A549 (cell line): ENCODE measurements around the gene EXOG. TPM values are rescaled to one million over a fixed set of nuclear protein-coding genes. Genes with fewer than 3 reads are reported as not detected.

Experiments used
- ATAC-seq, 2 experiments: fragments of 200-7000 bp in 1 of 2; fragments of >200 bp in 1 of 2; cut with Nextera tagmentation in 1 of 2; cut with Tn5 transposase in 1 of 2; 3 replicates each; pipeline versions ENCODE4 v1.8.0 to v1.9.1; 2018 to 2020; ENCODE audit warnings: mild to moderate bottlenecking in 1 of 2, moderate library complexity in 1 of 2
- CTCF ChIA-PET: fragments of 300-600 bp; sonication (Branson Sonifier 250); formaldehyde crosslinking; extraction: SDS; loops from one replicate; lab custom pipeline; 2021; ENCODE audit warnings: antibody characterized with exemption, inconsistent platforms; lab: Yijun Ruan, JAX
- POLR2A ChIA-PET: fragments of 350-600 bp; formaldehyde crosslinking; extraction: SDS; loops from one replicate; lab custom pipeline; 2021; ENCODE audit warnings: antibody characterized with exemption, inconsistent platforms; lab: Yijun Ruan, JAX
- DNase-seq, 2 experiments: peaks; one replicate each; pipeline versions ENCODE4 v3.0.0 to v3.0.0-alpha.2; 2011 to 2016; ENCODE audit warnings: low read depth in 1 of 2, low spot score in 1 of 2
- FAIRE-seq: peaks from 2 replicates; lab custom pipeline; 2011; peaks lifted over from hg19 to GRCh38; lab: Jason Lieb, UNC
- H3K27ac ChIP-seq, 2 experiments: fragments of >200 bp; sonication (Bioruptor Twin); formaldehyde crosslinking; 3 replicates each; pipeline ENCODE4 v1.5.1; 2016 to 2017
- H3K4me1 ChIP-seq: fragments of >200 bp; sonication (Bioruptor Twin); formaldehyde crosslinking; 3 replicates; pipeline ENCODE4 v1.6.1; 2016
- H3K4me2 ChIP-seq: fragments of >200 bp; sonication (Bioruptor Twin); formaldehyde crosslinking; 3 replicates; pipeline ENCODE4 v1.6.1; 2016
- H3K4me3 ChIP-seq: fragments of >200 bp; sonication (Bioruptor Twin); formaldehyde crosslinking; 3 replicates; pipeline ENCODE4 v1.5.1; 2016
- H3K9me3 ChIP-seq: fragments of >200 bp; sonication (Bioruptor Twin); formaldehyde crosslinking; 3 replicates; pipeline ENCODE4 v1.6.1; 2016
- BCL3 ChIP-seq: fragments of >200 bp; sonication (Bioruptor Twin); formaldehyde crosslinking; IDR thresholded peaks from 3 replicates; pipeline ENCODE4 v1.6.1; 2016
- CTCF ChIP-seq: fragments of >200 bp; sonication (Bioruptor Twin); formaldehyde crosslinking; IDR thresholded peaks from 3 replicates; pipeline ENCODE4 v1.5.1; 2016
- E2F6 ChIP-seq: IDR thresholded peaks from 2 replicates; pipeline ENCODE4 v1.6.1; 2012; ENCODE audit warnings: low read depth, borderline replicate concordance
- EHF ChIP-seq: fragments of 250-450 bp; sonication (Bioruptor Pico); IDR thresholded peaks from 2 replicates; pipeline ENCODE4 v1.5.0; 2020; ENCODE audit warnings: mild to moderate bottlenecking
- EHMT2 ChIP-seq: fragments of 200-600 bp; sonication (generic); IDR thresholded peaks from 2 replicates; pipeline ENCODE4 v1.6.1; 2016; ENCODE audit warnings: antibody characterized with exemption, low read depth, mild to moderate bottlenecking, moderate library complexity
- ESRRA ChIP-seq: fragments of 150-350 bp; IDR thresholded peaks from 2 replicates; pipeline ENCODE4 v1.6.1; 2014; ENCODE audit warnings: mild to moderate bottlenecking, low read length, borderline replicate concordance
- FOSL2 ChIP-seq, 2 experiments: fragments of 450-650 bp in 1 of 2; fragments of >200 bp in 1 of 2; sonication (Bioruptor Twin) in 1 of 2; formaldehyde crosslinking; IDR thresholded peaks; 2 replicates each; pipeline versions ENCODE4 v1.5.0 to v1.6.1; 2016 to 2020; ENCODE audit warnings: mild to moderate bottlenecking in 1 of 2, moderate library complexity in 1 of 2
- HES2 ChIP-seq: fragments of >200 bp; sonication (Bioruptor Twin); formaldehyde crosslinking; IDR thresholded peaks from 2 replicates; pipeline ENCODE4 v1.6.1; 2016
- HEYL ChIP-seq: fragments of 250-450 bp; sonication (Bioruptor Pico); IDR thresholded peaks from 2 replicates; pipeline ENCODE4 v1.8.0; 2021; ENCODE audit warnings: mild to moderate bottlenecking, moderate library complexity
- HOXB13 ChIP-seq: fragments of 250-450 bp; sonication (Bioruptor Pico); IDR thresholded peaks from 2 replicates; pipeline ENCODE4 v1.5.0; 2020; ENCODE audit warnings: low read depth, mild to moderate bottlenecking, moderate library complexity
- HOXB5 ChIP-seq: fragments of 250-450 bp; sonication (Bioruptor Pico); IDR thresholded peaks from 2 replicates; pipeline ENCODE4 v1.5.0; 2020; ENCODE audit warnings: mild to moderate bottlenecking, moderate library complexity
- JUNB ChIP-seq: fragments of >200 bp; sonication (Bioruptor Twin); formaldehyde crosslinking; IDR thresholded peaks from 2 replicates; pipeline ENCODE4 v1.6.1; 2016
- KDM1A ChIP-seq: fragments of 200-600 bp; sonication (generic); IDR thresholded peaks from 2 replicates; pipeline ENCODE4 v1.6.1; 2016; ENCODE audit warnings: low read depth, mild to moderate bottlenecking
- KDM5A ChIP-seq: fragments of 200-600 bp; sonication (generic); IDR thresholded peaks from 2 replicates; pipeline ENCODE4 v1.6.1; 2016; ENCODE audit warnings: antibody characterized with exemption, mild to moderate bottlenecking
- REST ChIP-seq: fragments of 200-600 bp; sonication (generic); IDR thresholded peaks from 2 replicates; pipeline ENCODE4 v1.6.1; 2016; ENCODE audit warnings: antibody characterized with exemption, mild to moderate bottlenecking, moderate library complexity
- RFX5 ChIP-seq: fragments of 450-650 bp; IDR thresholded peaks from 2 replicates; pipeline ENCODE4 v1.7.1; 2014; ENCODE audit warnings: antibody characterized with exemption, mild to moderate bottlenecking, moderate library complexity
- RNF2 ChIP-seq: fragments of 200-600 bp; sonication (generic); IDR thresholded peaks from 2 replicates; pipeline ENCODE4 v1.6.1; 2016; ENCODE audit warnings: low read depth, mild to moderate bottlenecking, antibody characterized with exemption, moderate library complexity, borderline replicate concordance
- SMC3 ChIP-seq: fragments of >200 bp; sonication (Bioruptor Twin); formaldehyde crosslinking; IDR thresholded peaks from 3 replicates; pipeline ENCODE4 v1.6.1; 2018; ENCODE audit warnings: inconsistent platforms
- TFCP2L1 ChIP-seq: fragments of 250-450 bp; sonication (Bioruptor Pico); IDR thresholded peaks from 2 replicates; pipeline ENCODE4 v1.5.0; 2021; ENCODE audit warnings: mild to moderate bottlenecking
- ZC3H11A ChIP-seq: fragments of 450-650 bp; IDR thresholded peaks from 2 replicates; pipeline ENCODE4 v1.6.1; 2014; ENCODE audit warnings: antibody characterized with exemption, mild to moderate bottlenecking
- ZFP36 ChIP-seq: fragments of 450-650 bp; IDR thresholded peaks from 2 replicates; pipeline ENCODE4 v1.6.1; 2014; ENCODE audit warnings: borderline replicate concordance; ENCODE audit not compliant: partially characterized antibody
- ZNF302 ChIP-seq: fragments of 250-450 bp; sonication (Bioruptor Pico); IDR thresholded peaks from 2 replicates; pipeline ENCODE4 v1.9.0; 2021; ENCODE audit warnings: inconsistent platforms, mild to moderate bottlenecking, moderate library complexity
- WGBS: methylation state at CpG from one replicate; pipeline ENCODE4 v1.1.6; 2017; ENCODE audit errors: missing lambda C conversion rate; 5-methylcytosine and 5-hydroxymethylcytosine counted together
- polyA plus RNA-seq, 4 experiments: library from polyadenylated mRNA; depleted of rRNA in 3 of 4; stranded (reverse); fragments of >200 nt; fragmentation: RNase III in 1 of 4; extraction: RNeasy Plus Mini Kit Qiagen cat#74134 plus additional on column Dnase treatment in 1 of 4; gene quantifications; 2 replicates in 3 of 4; 3 replicates in 1 of 4; pipeline ENCODE4 v1.2.3, GENCODE V29; 2011 to 2017
- TF ChIP-seq, protein P1 (sequence below): fragments of 450-650 bp; IDR thresholded peaks from 2 replicates; pipeline ENCODE4 v1.6.1; 2014; ENCODE audit warnings: antibody characterized with exemption

Gene EXOG
- polyA plus RNA-seq, 2 of the 4 experiments (the other 2 are of a cell fraction), result 11.2 to 17.1 TPM

GRCh38 chr3:38507120-38507519 is 11.0 kb downstream of the EXOG start:
- 83% methylated on average over 2 of the region's 2 CpGs for WGBS
- H3K4me2 ChIP-seq, result no peak overlapping the region
- ChIA-PET CTCF (interaction anchor here (1.2 to 5.4 kb wide), 3 partner anchors 11 to 337 kb away, joined by 3 to 30 read pairs (median 12); partner anchors contain the start of gene EXOG), POLR2A (no interaction called here)
- H3K4me3 ChIP-seq, result no peak overlapping the region
- DNase-seq (no peak), FAIRE-seq (no peak), ATAC-seq (no peak)
- H3K4me1 ChIP-seq, result no peaks in the 10 kb centered on the region
- no peak overlapping the region for H3K27ac ChIP-seq
- no peak for TF ChIP-seq CTCF
- no peak for TF ChIP-seq REST
- TF ChIP-seq, protein P1, sequence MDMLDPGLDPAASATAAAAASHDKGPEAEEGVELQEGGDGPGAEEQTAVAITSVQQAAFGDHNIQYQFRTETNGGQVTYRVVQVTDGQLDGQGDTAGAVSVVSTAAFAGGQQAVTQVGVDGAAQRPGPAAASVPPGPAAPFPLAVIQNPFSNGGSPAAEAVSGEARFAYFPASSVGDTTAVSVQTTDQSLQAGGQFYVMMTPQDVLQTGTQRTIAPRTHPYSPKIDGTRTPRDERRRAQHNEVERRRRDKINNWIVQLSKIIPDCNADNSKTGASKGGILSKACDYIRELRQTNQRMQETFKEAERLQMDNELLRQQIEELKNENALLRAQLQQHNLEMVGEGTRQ, result no peak
- TF ChIP-seq RFX5, result no peak
- TF ChIP-seq FOSL2 (IDR thresholded peaks at IDR 0.05), result no peak
- TF ChIP-seq FOSL2 (CRISPR knock-in tag; IDR thresholded peaks at IDR 0.05), result no peak
- no peak for TF ChIP-seq KDM5A
- no peak for TF ChIP-seq ESRRA
- TF ChIP-seq TFCP2L1 (CRISPR knock-in tag), result no peak
- TF ChIP-seq BCL3, result no peak
- TF ChIP-seq ZC3H11A, result no peak
- no peak for TF ChIP-seq HOXB5 (CRISPR knock-in tag)
- no peak for TF ChIP-seq RNF2
- TF ChIP-seq EHF (CRISPR knock-in tag), result no peak
- TF ChIP-seq KDM1A, result no peak
- TF ChIP-seq EHMT2, result no peak
- TF ChIP-seq HES2, result no peak
- no peak for TF ChIP-seq ZFP36
- no peak for TF ChIP-seq SMC3
- no peak for TF ChIP-seq HOXB13
- H3K9me3 ChIP-seq, result no peaks in the 10 kb centered on the region

GRCh38 chr3:38509732-38510131 is 13.6 kb downstream of the EXOG start:
- no peaks in the 10 kb centered on the region for H3K4me1 ChIP-seq
- FAIRE-seq (no peak), DNase-seq (no peak)
- POLR2A ChIA-PET, result no interaction called here
- WGBS, result 85% methylated on average over 2 of the region's 2 CpGs
- H3K4me2 ChIP-seq, result no peak overlapping the region
- CTCF ChIA-PET, result interaction anchor here (3.0 to 5.4 kb wide), 2 partner anchors 11 to 14 kb away, joined by 12 to 30 read pairs; partner anchors contain the start of gene EXOG
- H3K4me3 ChIP-seq, result no peak overlapping the region
- no peaks in the 10 kb centered on the region for H3K9me3 ChIP-seq
- no peak overlapping the region for H3K27ac ChIP-seq
- TF ChIP-seq HES2, result no peak
- no peak for TF ChIP-seq ZNF302
- no peak for TF ChIP-seq JUNB
- TF ChIP-seq HEYL, result no peak
- TF ChIP-seq E2F6, result no peak
- TF ChIP-seq, all 56 proteins: peak for 0
- ATAC-seq, result no peak
